GM06990 (cell line): Measurements from ENCODE around the gene KRCC1.

Experiments
- DNase-seq: peaks from one replicate; pipeline ENCODE4 v3.0.0-alpha.2; 2011; ENCODE audit not compliant: insufficient read length; ENCODE audit errors: extremely low read depth
- H3K27me3 ChIP-seq: replicated peaks from 2 replicates; pipeline ENCODE4 v1.6.0; 2011; ENCODE audit warnings: low read length; ENCODE audit not compliant: control insufficient read depth, insufficient read depth
- H3K36me3 ChIP-seq: 2 replicates; pipeline ENCODE4 v1.5.1; 2011; ENCODE audit warnings: low read length; ENCODE audit not compliant: control insufficient read depth, insufficient read depth
- H3K4me3 ChIP-seq: replicated peaks from 2 replicates; pipeline ENCODE4 v1.5.1; 2011; ENCODE audit warnings: low read depth, mild to moderate bottlenecking, control low read depth, low read length
- CTCF ChIP-seq: IDR thresholded peaks from 2 replicates; pipeline ENCODE4 v1.5.1; 2011; ENCODE audit warnings: low read length, control low read depth, mild to moderate bottlenecking, inconsistent platforms; ENCODE audit not compliant: insufficient read depth, poor library complexity, severe bottlenecking

The KRCC1 gene

GRCh38 chr2:88042476-88042875 lies 13.1 kb downstream of the KRCC1 start:
- Histone ChIP-seq H3K4me3 (no peak overlapping the region), H3K36me3 (no peaks in the 10 kb centered on the region; the same call in 1 of the 2 replicates), H3K27me3 (no peaks in the 10 kb centered on the region)
- no peak for DNase-seq
- TF ChIP-seq CTCF: no peak

GRCh38 chr2:88038263-88039105 lies 17.1 kb downstream of the KRCC1 start:
- no peak for DNase-seq
- Histone ChIP-seq H3K36me3 (no peaks in the 10 kb centered on the region), H3K27me3 (no peaks in the 10 kb centered on the region), H3K4me3 (no peak overlapping the region)
- no peak for TF ChIP-seq CTCF

GRCh38 chr2:88036606-88037005 lies 19.0 kb downstream of the KRCC1 start:
- TF ChIP-seq CTCF: no peak
- no peak overlapping the region for H3K4me3 ChIP-seq

GRCh38 chr2:88036182-88036581 lies 19.4 kb downstream of the KRCC1 start:
- no peaks in the 10 kb centered on the region for H3K36me3 ChIP-seq
- no peak for DNase-seq
- H3K27me3 ChIP-seq: no peaks in the 10 kb centered on the region
- TF ChIP-seq CTCF: no peak
- no peak overlapping the region for H3K4me3 ChIP-seq

More at GRCh38 chr2:88036606-88037005, 19.0 kb downstream of the KRCC1 start:
- Histone ChIP-seq H3K36me3 (no peaks in the 10 kb centered on the region), H3K27me3 (no peaks in the 10 kb centered on the region)
- no peak for DNase-seq

- no peak for TF ChIP-seq CTCF
- Histone ChIP-seq H3K4me3 (no peak overlapping the region), H3K27me3 (no peaks in the 10 kb centered on the region), H3K36me3 (no peaks in the 10 kb centered on the region)
- no peak for DNase-seq
These were observed 23.4 kb downstream of the KRCC1 start for GRCh38 chr2:88032070-88032702.

GRCh38 chr2:88028931-88029330 lies 26.7 kb downstream of the KRCC1 start:
- Histone ChIP-seq H3K27me3 (no peaks in the 10 kb centered on the region), H3K36me3 (no peaks in the 10 kb centered on the region), H3K4me3 (no peak overlapping the region)
- TF ChIP-seq CTCF: no peak
- DNase-seq: no peak
